Fibroblast of skin of scalp (primary cell): Measurements from ENCODE around the gene SEC63.

Experiments
- DNase-seq: peaks from one replicate; pipeline ENCODE4 v3.0.0-alpha.2; 2013

Gene SEC63

DNA sequence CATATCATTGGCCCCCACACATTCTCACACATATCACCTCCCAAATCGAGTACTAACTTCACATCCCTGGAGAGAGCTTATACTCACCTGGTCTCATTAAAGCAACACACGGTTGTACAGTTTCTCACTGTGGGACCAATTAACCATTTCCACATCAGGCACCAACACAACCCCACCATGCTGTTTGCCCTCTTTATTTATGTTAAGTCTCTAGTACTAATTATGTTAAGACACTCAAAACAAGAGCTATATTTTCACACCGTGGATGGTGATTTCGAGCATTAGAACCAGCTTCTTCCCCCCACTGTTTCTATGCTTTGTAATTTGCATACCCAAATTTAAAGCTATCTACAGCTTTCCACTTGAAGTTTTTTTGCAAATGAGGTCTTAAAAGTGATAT lies 140.2 kb downstream of the SEC63 start:
- no peak for DNase-seq
